Hematopoietic multipotent progenitor cell treated with erythropoietin and hydrocortisone succinate and interleukin-3 and kit ligand, for 17 days (in vitro differentiated cells): ENCODE data around the gene IL6R.

ENCODE experiments used
- DNase-seq: peaks from one replicate; pipeline ENCODE4 v3.0.0-alpha.2; 2015; ENCODE audit warnings: low spot score

IL6R gene

GRCh38 chr1:154517661-154518060 lies 112.5 kb downstream of the IL6R start:
- DNase-seq: no peak
